ENCODE data around the gene XXYLT1. TPM values are rescaled to one million over a fixed set of nuclear protein-coding genes. Genes with fewer than 3 reads are reported as not detected.

Gene XXYLT1
- total RNA-seq, 1 experiment from 2014 or later = 25.5 TPM

DNA sequence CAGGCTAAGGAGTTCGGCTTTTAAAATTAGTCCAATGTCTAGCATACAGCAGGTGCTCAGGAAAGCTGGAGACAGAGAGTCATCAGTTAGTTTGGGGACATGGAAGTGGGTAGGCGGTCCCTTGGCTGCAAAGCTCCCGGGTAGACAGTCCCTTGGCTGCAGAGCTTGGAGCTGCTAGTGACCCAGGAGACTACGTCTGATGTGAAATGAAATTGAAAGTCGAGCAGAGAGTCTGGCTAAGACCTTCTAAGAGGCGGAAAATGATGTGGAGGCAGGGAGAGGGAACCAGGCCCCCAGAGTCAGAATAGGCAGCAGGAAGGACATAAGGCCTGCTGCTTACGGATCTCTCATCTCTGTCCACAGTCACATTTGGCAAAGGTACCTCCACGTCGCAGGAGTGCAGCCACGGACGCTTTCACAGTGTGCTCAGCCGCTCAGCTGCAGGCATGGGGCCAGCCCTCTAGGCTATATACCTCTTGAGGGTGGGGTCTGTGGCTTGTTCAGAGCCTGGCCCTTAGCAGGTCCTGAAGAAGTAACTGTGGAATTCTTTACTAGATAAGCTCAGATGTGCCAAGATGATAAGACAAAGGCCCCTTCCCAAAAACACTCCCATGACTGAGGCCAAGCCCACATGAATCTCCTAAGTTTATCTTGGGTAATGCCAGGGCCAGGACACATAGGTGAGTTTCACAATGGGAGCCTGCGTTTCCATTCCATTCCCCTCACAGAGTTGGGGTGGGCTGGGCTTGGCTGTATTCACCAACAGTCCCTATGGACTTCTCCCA lies 131.7 kb downstream of the XXYLT1 start:
- no peaks in the 10 kb centered on the region for H3K79me2 ChIP-seq (ENCODE audit: low read length)
- H3K27me3 ChIP-seq (ENCODE audit: low read length) = no peaks in the 10 kb centered on the region
- H2AFZ ChIP-seq (ENCODE audit: low read length) = no peak overlapping the region
- peak; percentile 21 for ATAC-seq
- H4K20me1 ChIP-seq (ENCODE audit: low read length) = no peaks in the 10 kb centered on the region
- H3K27ac ChIP-seq (ENCODE audit: low read length) = no peak overlapping the region
- H3K9me3 ChIP-seq (ENCODE audit: low read length) = no peaks in the 10 kb centered on the region
- no peak for DNase-seq
- H3K36me3 ChIP-seq (ENCODE audit: low read depth, low read length) = 0 out of 2 replicates have a peak, but pooled peaks cover 2% of the 10 kb centered on the region
- peak overlapping the region; percentile 51 for H3K4me2 ChIP-seq (ENCODE audit: low read length)
- no peaks in the 10 kb centered on the region for H3K9me2 ChIP-seq (replicated peaks; ENCODE audit: low read length)
- intact Hi-C loops (cut with micrococcal nuclease) = no loop called here
- TF ChIP-seq EZH2 (IDR thresholded peaks at IDR 0.05; ENCODE audit: low read length, unreplicated experiment) (no peak), EZH2phosphoT487 (IDR thresholded peaks at IDR 0.05; ENCODE audit: borderline replicate concordance, low read length) (no peak), CTCF (conservative IDR thresholded peaks at IDR 0.05; ENCODE audit: low read depth, low read length) (no peak)
- H3K4me3 ChIP-seq (ENCODE audit: low read length) = no peak overlapping the region
- no peak overlapping the region for H3K9ac ChIP-seq (ENCODE audit: low read length)
- ChIA-PET CTCF (no interaction called here), POLR2A (ENCODE audit: unreplicated experiment) (no interaction called here)
- H3F3A ChIP-seq (ENCODE audit: low read length, unreplicated experiment) = no peaks in the 10 kb centered on the region
- BruUV-seq (replicated peaks) = no TSS peak
- H3K4me1 ChIP-seq (ENCODE audit: insufficient read depth, low read length) = peaks cover 12% of the 10 kb centered on the region

DNA sequence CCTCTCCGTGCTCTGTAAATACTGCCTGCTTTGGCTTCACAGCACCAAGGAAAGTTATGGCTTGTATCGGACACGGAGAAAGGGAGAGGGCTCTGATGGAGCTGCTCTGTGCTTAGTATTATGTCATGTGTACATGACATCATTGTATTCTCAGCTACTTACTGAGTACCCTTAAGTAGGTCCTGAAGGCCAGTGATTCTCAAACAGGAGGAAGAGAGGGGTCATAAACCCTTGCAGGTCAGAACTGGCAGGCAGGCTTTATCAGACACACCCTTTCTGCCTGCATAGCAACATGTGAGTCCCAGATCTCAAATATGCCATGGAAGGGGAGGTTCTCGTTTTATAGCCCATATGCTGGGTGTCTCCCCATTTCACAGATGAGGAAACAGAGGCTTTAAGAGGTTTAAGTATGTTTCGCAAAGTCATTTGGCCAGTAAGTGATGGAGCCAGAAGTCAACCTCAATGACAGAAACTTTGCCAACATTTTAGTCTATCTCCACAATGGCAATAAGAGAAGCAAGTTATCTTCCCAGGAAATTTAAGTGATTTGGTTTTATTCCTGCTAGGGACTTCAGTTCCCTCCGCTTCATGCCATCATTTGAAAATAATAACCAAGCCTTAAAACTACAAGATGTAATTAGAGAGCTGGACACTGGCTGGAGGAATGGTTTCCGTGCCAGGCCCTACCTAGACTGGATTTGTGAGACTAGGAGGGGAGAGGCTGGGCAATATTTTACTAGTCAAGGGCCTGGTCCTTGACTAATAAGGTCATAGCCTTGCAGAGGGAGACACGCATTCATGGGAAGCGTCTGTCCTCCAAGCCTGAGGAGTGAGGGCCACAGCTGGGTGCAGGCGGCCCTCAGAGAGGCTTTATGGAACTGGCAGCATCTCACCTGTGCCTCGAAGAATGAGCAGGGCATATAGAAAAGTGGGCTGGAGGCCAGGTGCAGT lies 133.0 kb downstream of the XXYLT1 start:
- H3K9me2 ChIP-seq (replicated peaks; ENCODE audit: low read length) = no peaks in the 10 kb centered on the region
- no peak overlapping the region for H3K4me2 ChIP-seq (ENCODE audit: low read length)
- H2AFZ ChIP-seq (ENCODE audit: low read length) = no peak overlapping the region
- no peaks in the 10 kb centered on the region for H3F3A ChIP-seq (ENCODE audit: low read length, unreplicated experiment)
- H3K27ac ChIP-seq (ENCODE audit: low read length) = no peak overlapping the region
- TF ChIP-seq CTCF (conservative IDR thresholded peaks at IDR 0.05; ENCODE audit: low read depth, low read length) (no peak), EZH2 (IDR thresholded peaks at IDR 0.05; ENCODE audit: low read length, unreplicated experiment) (no peak), EZH2phosphoT487 (IDR thresholded peaks at IDR 0.05; ENCODE audit: borderline replicate concordance, low read length) (no peak)
- H3K36me3 ChIP-seq (ENCODE audit: low read depth, low read length) = 0 out of 2 replicates have a peak, but pooled peaks cover 2% of the 10 kb centered on the region
- CTCF ChIA-PET = no interaction called here
- ATAC-seq = no peak
- no peaks in the 10 kb centered on the region for H3K9me3 ChIP-seq (ENCODE audit: low read length)
- BruUV-seq (replicated peaks) = no TSS peak
- H3K27me3 ChIP-seq (ENCODE audit: low read length) = no peaks in the 10 kb centered on the region
- no peaks in the 10 kb centered on the region for H3K79me2 ChIP-seq (ENCODE audit: low read length)
- H3K4me3 ChIP-seq (ENCODE audit: low read length) = no peak overlapping the region
- H3K9ac ChIP-seq (ENCODE audit: low read length) = no peak overlapping the region
- no peaks in the 10 kb centered on the region for H4K20me1 ChIP-seq (ENCODE audit: low read length)
- POLR2A ChIA-PET (ENCODE audit: unreplicated experiment) = interaction anchor here (0.7 kb wide), 1 partner anchor 399 kb away, joined by 18 read pairs; no protein-coding TSS in a partner anchor
- peaks cover 12% of the 10 kb centered on the region for H3K4me1 ChIP-seq (ENCODE audit: insufficient read depth, low read length)
- intact Hi-C loops (cut with micrococcal nuclease) = no loop called here
- no peak for DNase-seq
